GM18867 (cell line): ENCODE results near the gene YWHAG.
A peak's percentile ranks its signal among the peaks of the same experiment; 100 is the strongest.
"Not testable (repeated sequence)": the region's sequence is repeated elsewhere in the genome, so short reads cannot be mapped to it uniquely, and the experiment has no call there.

ENCODE experiments used
- ATAC-seq: cut with Tn5 transposase; IDR thresholded peaks from one replicate; pipeline ENCODE4 v1.9.1; 2021; ENCODE audit warnings: mild to moderate bottlenecking, moderate library complexity; ENCODE audit not compliant: unreplicated experiment

Gene YWHAG

DNA sequence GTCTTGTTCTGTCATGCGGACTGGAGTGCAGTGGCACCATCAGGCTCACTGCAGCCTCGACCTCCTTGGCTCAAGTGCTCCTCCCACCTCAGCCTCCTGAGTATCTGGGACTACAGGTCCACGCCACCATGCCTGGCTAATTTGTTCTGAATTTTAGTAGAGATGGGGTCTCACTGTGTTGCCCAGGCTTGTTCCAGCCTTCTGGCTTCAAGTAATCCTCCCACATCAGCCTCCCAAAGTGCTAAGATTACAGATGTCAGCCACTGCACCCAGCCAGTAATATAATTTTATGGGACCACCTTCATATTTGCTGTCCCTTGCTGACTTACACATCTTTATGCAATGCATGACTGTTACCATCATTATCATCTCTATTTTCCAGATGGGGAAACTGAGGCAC, 57.8 kb downstream of the YWHAG start:
- ATAC-seq, result no peak

- no peak for ATAC-seq
These were observed 58.5 kb downstream of the YWHAG start for GRCh38 chr7:76300166-76300731.

DNA sequence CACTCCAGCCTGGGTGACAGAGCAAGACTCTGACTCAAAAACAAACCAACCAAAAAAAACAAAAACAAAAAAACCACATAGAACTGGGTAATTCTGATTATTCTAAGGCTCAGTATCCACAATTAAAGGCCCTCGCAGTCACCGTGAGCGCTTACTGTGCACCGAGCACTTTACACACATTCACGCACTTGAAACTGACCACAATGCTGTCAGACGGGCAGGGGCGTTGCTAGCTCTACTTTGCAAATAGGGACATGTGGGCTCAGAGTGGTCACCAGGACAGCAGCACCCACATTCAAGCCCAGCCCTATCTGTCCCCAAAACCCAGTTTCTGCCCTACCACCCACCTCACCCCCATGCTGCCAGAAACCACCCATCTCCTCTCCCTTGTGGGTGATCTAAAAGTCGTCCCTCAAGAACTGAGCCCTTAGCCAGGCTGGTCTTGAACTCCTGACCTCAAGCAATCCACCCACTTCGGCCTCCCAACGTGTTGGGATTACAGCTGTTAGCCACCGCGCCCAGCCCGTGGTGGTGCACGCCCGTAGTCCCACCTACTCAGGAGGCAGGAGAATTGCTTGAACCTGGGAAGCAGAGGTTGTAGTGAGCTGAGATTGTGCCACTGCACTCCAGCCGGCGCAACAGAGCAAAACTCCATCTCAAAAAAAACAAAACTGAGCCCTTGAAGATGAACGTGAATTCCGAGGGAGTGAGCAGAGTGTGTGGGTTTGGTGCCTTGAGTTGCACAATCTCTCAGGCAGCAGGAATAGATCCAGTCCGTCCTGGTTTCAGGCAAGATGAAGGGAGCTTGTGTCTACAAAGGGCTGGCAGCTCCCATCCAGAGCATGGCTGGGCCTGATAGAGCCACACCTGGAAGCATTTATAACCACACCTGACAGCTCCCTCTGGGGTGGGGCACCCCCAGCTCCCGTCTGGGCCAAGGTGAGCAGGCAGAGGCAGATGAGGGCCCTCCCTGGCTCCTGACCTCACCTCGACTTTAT, 61.7 kb downstream of the YWHAG start:
- ATAC-seq, result no peak

DNA sequence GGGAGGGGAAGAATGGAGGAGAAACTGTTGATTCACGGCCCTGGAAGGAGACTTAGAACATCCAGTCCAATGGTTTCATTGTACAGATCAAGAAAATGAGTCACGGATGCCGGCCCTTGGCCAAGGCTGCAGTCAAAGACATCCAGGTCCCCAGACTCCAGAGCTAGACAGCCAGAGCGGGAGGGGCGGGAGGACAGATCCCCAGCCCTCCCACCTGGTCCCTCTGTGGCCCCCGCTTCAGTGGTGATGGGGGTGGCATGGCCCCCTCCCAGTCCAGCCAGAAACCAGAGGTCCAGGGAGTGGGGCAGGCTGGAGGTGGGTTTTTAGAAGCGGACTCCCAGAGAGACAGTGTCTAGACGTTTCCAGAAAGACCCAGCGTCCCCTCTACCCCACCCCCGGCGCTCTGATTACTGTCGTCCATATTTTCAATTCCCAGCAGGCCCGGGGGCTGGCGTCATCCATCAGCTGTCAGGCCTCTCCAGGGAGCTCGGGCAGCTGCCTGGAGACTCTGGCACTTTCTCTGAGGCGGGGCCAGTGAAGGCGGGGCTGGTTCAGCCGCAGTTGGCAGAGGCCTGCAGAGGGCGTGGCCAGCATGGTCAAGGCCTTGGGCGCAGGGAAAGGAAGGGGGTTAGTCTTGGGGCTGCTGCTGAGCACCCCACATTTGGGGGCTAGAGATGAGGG, 64.3 kb downstream of the YWHAG start:
- no peak for ATAC-seq

GRCh38 chr7:76293407-76293901, 65.3 kb downstream of the YWHAG start:
- ATAC-seq, result no peak

DNA sequence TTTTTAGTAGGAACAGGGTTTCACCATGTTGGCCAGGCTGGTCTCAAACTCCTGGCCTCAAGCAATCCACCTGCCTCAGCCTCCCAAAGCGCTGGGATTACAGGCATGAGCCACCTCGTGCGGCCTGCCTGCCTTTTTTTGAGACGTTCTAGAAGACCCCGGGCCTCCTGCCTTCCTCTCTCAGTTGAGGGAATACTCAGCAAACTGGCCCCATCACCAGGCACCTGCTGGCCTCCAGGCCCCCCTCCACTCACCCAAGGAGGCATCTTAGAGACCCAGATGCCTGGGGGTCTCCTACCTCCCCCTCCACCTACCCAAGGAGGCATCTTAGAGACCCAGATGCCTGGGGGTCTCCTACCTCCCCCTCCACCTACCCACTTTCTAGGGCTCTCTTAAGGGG, 65.9 kb downstream of the YWHAG start:
- ATAC-seq, result not testable (repeated sequence)

DNA sequence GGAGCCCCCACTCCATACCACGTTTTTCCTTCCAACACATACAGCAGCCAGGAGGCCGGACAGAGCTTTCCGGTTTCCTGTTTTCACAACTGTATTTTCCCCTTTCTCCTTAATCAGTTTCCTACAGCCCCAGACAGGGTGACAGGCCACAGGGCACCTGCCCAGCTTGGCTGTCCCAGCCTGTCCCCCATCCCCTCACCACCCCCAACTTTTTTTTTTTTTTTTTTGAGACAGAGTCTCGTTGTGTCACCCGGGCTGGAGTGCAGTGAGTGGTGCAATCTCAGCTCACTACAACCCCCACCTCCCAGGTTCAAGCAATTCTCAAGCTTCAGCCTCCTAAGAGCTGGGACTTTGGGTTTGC, 66.6 kb downstream of the YWHAG start:
- no peak for ATAC-seq

DNA sequence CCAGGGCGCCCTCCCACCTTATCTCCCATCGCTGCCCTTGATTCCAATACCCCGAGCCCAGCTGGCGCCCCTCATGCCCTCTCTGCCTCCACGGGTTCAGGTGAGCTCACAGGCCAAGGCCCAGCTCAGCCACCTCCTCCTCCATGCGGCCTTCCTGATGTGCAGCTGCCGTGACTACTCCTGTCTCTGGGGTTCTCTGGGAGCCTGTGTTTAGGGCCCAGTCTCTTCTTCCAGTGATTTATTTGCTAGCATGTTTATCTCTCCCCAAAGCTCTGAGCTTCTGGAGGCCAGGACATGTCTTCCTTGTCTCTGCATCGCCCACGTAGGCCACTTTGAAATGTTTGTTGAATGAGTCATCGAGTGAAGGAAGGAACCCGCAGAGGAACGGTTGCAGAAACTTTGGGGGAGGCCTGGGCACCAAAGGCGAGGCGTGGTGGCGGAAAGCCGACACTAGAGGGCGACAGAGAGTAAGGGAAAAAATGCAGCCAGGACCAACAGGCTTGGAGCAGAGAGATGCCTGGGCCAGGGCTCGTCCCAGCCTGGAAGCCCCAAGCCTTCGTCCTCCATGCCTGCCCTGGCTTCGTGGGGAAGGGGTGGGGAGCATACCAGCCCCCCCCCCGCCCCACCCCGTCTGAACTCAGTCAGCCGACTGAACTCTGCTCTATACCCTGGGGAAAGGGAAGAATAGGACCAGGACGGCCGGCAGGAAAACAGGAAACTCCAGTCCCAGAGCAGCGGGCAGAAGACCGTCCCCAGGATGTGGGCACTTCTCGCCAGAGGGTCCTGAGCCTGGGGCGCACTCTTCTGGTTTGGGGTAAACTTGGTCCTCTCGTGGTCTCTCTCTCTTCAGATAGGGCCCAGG, 67.2 kb downstream of the YWHAG start:
- ATAC-seq, result peak; percentile 72

- ATAC-seq, result not testable (repeated sequence)
These were observed 67.9 kb downstream of the YWHAG start for GRCh38 chr7:76290847-76291350.

GRCh38 chr7:76286842-76287403, 71.9 kb downstream of the YWHAG start:
- ATAC-seq, result no peak

GRCh38 chr7:76285604-76286374, 73.0 kb downstream of the YWHAG start:
- no peak for ATAC-seq

GRCh38 chr7:76283254-76284159, 75.3 kb downstream of the YWHAG start:
- no peak for ATAC-seq

- no peak for ATAC-seq
These were observed 76.2 kb downstream of the YWHAG start for GRCh38 chr7:76282344-76283253.

DNA sequence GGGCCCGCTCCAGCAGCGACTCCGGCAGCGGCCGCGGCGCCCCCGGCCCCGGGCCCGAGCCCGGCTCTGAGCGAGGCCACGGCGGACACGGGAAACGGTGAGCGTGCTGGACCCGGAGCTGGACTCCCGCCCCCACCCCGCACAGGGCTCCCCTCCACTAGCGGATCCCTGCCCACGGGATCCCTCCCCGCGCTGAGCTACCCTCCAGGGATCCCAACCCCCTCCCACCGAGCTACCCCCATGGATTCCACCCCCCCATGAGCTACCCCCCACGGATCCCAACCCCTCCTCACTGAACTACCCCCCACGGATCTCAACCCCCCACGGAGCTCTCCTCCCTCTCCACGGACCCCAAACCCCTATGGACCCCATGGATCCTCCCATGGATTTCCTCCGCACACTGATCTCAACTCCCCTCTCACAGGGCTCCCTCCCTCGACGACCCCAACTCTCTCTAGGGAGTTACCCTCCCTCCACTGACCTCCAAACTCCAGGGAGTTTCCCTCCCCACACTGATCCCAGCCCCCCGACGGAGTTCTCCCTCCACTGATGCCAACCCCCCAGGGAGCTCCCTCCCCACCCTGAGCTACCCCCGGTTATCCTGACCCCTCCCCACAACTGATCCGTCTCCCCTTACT, 77.0 kb downstream of the YWHAG start:
- no peak for ATAC-seq

- ATAC-seq, result no peak
These were observed 77.6 kb downstream of the YWHAG start for GRCh38 chr7:76281006-76281705.

- no peak for ATAC-seq
These were observed 78.4 kb downstream of the YWHAG start for GRCh38 chr7:76280408-76280807.
